HG03460 (cell line): Measurements from ENCODE around the gene VANGL1.
A peak's percentile ranks its signal among the peaks of the same experiment; 100 is the strongest.

Experiments
- ATAC-seq: cut with Tn5 transposase; IDR thresholded peaks from one replicate; pipeline ENCODE4 v1.9.1; 2021; ENCODE audit not compliant: unreplicated experiment

Gene VANGL1

GRCh38 chr1:115643225-115643624 lies 1.5 kb downstream of the VANGL1 start:
- no peak for ATAC-seq

- no peak for ATAC-seq
Observed at GRCh38 chr1:115643666-115644065, 1.9 kb downstream of the VANGL1 start.

- no peak for ATAC-seq
Observed at GRCh38 chr1:115644109-115644508, 2.3 kb downstream of the VANGL1 start.

GRCh38 chr1:115647047-115647446 lies 5.3 kb downstream of the VANGL1 start:
- ATAC-seq = no peak

- ATAC-seq = no peak
Observed at GRCh38 chr1:115647507-115647906, 5.7 kb downstream of the VANGL1 start.

GRCh38 chr1:115647919-115648650 lies 6.3 kb downstream of the VANGL1 start:
- no peak for ATAC-seq

- peak; percentile 83 for ATAC-seq
Observed at GRCh38 chr1:115648717-115649691, 7.2 kb downstream of the VANGL1 start.

GRCh38 chr1:115649964-115650363 lies 8.2 kb downstream of the VANGL1 start:
- ATAC-seq = no peak

GRCh38 chr1:115650961-115651360 lies 9.2 kb downstream of the VANGL1 start:
- ATAC-seq = no peak

GRCh38 chr1:115651391-115651790 lies 9.6 kb downstream of the VANGL1 start:
- no peak for ATAC-seq

- ATAC-seq = no peak
Observed at GRCh38 chr1:115652236-115652788, 10.5 kb downstream of the VANGL1 start.

- ATAC-seq = no peak
Observed at GRCh38 chr1:115654125-115654524, 12.4 kb downstream of the VANGL1 start.

GRCh38 chr1:115654663-115655305 lies 13.0 kb downstream of the VANGL1 start:
- ATAC-seq = no peak

GRCh38 chr1:115655306-115655663 lies 13.5 kb downstream of the VANGL1 start:
- no peak for ATAC-seq

- no peak for ATAC-seq
Observed at GRCh38 chr1:115655916-115656315, 14.1 kb downstream of the VANGL1 start.

- no peak for ATAC-seq
Observed at GRCh38 chr1:115656461-115657077, 14.8 kb downstream of the VANGL1 start.

- no peak for ATAC-seq
Observed at GRCh38 chr1:115658646-115659045, 16.9 kb downstream of the VANGL1 start.

- ATAC-seq = no peak
Observed at GRCh38 chr1:115660151-115660550, 18.4 kb downstream of the VANGL1 start.

- ATAC-seq = no peak
Observed at GRCh38 chr1:115661157-115661556, 19.4 kb downstream of the VANGL1 start.

- ATAC-seq = no peak
Observed at GRCh38 chr1:115665319-115666096, 23.7 kb downstream of the VANGL1 start.
